Measurements from ENCODE around the gene NADSYN1.
A peak's percentile ranks its signal among the peaks of the same experiment; 100 is the strongest.
"Not testable (repeated sequence)": the region's sequence is repeated elsewhere in the genome, so short reads cannot be mapped to it uniquely, and the experiment has no call there.

NADSYN1 gene

GRCh38 chr11:71453037-71453917 lies at the start of gene NADSYN1:
Gene NADSYN1, plus strand, starts transcription at chr11:71453203. Its CDS starts 94 bp downstream, at chr11:71453297.
- DNase-seq, result peak; percentile 84 to 99

- DNase-seq, result no peak
Observed at GRCh38 chr11:71404209-71404608, 48.8 kb upstream of the NADSYN1 start.

- DNase-seq, result peak in 1 of 2 experiments; percentile 55
Observed at GRCh38 chr11:71406681-71407080, 46.3 kb upstream of the NADSYN1 start.

GRCh38 chr11:71407356-71407755 lies 45.6 kb upstream of the NADSYN1 start:
- no peak for DNase-seq

GRCh38 chr11:71408826-71409225 lies 44.2 kb upstream of the NADSYN1 start:
- DNase-seq, result peak in 1 of 2 experiments; percentile 15

DNA sequence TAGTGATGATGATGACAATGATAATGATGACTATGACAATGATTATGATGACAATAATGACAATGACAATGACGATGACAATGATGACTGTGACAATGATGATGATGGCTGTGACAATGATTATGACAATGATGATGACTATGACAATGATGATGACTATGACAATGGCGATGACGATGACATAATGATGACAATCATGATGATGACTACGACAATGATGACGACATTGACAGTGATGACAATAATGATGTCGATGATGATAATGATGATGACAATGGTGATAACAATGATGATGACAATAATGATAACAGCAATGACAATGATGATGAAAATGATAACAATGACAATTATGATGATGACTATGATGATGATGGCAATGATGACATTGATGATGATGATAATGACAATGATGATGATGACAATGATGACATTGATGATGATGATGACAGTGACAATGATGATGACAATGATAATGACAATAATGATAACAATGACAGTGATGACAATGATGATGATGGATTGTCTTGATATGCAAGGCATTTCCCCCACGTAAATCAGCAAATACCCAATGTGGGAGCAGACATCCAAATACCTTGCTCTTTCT lies 42.5 kb upstream of the NADSYN1 start:
- no peak for DNase-seq

DNA sequence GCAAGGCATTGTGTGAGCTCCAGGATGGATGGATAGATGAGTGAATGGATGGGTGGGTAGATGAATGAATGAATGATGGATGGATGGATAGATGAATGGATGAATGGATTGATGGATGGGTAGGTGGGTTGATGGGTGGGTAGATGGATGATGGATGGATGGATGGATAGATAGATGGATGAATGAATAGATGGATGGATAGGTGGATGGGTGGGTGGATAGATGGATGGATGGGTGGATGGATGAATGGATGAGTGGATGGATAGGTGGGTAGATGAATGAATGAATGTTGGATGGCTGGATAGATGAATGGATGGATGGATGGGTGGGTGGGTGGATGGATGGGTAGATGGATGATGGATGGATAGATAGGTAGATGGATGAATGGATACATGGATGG lies 38.4 kb upstream of the NADSYN1 start:
- no peak for DNase-seq

DNA sequence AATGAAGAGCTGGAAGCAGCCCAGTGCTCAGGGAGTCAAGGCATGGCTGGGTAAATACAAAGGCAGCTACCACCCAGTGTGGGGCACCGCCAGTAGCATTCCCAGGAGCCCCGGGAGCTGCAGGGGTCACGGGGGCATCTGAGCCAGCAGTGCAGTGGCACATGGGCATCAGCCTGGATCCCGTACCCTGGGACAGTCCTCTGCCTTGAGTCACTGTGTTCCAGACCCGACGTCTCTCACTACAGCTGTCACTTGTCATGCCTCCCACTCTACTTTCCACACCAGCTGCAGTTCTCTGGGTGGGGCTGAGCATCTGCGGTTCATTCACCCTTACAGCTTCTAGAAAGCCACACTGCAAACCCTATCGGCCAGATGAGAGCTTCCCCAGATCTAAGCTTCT lies 34.4 kb upstream of the NADSYN1 start:
- no peak for DNase-seq

GRCh38 chr11:71420455-71421241 lies 32.4 kb upstream of the NADSYN1 start:
- DNase-seq, result peak; percentile 62 to 83

GRCh38 chr11:71421392-71421950 lies 31.5 kb upstream of the NADSYN1 start:
- DNase-seq, result no peak

DNA sequence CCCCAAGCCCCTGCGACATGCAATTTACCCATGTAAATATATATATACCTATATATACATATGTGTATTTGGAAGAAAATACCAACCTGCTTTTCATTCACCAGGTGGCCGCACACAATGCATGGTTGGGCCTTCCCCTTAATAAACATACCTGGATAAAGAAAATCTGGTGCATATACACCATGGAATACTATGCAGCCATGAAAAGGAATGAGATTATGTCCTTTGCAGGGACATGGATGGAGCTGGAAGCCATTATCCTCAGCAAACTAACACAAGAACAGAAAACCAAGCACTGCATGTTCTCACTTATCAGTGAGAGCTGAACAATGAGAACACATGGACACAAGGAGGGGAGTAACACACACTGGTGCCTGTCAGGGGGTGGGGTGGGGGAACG lies 30.7 kb upstream of the NADSYN1 start:
- not testable (repeated sequence) for DNase-seq

DNA sequence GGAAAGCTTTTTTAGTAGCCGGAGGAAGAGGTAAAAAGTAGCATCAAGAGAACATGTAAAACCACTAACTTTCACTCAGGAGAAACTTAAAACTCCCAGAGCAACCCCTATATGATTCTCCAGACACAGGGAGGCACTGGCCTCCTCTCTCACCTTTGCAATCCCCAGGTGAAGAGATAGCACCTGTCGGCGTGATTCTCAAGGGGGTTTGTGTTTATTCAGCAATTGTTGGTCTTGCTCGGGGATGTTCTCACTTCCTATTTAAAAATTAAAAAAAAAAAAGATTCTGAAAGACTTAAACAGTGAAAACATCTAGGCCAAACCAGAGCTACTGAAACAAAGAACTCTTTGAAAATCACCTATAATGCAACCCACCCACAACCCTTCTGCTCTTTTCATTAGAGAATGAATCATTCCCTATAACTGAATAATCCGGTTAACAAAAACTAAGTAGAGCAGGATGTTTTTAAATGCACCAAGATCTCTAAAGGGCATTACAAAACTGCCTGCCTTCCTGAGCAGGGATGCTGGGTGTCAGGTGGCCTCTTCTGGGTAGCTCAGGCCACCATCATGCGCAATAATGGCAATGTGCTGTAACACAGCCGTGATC lies 29.7 kb upstream of the NADSYN1 start:
- no peak for DNase-seq

DNA sequence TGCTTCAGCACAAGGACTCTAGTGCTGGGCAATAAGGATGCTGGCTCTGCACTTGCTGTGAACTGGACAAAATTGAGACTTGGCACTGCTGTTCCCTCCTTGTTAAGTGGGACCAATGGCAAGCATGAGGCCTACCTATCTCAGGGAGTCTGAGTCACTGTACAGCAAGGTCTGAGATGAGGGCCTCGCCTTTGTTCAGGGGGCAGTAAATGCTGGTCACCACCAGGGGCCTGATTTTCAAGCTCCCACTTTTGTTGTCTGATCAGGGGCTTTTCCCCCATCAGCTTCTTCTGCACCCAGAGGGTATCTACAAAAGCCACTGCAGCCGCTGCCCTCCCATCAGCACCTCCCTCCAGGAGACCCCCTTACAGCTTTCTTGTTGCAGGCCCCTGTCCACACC lies 27.6 kb upstream of the NADSYN1 start:
- DNase-seq, result peak in 1 of 2 experiments; percentile 72

DNA sequence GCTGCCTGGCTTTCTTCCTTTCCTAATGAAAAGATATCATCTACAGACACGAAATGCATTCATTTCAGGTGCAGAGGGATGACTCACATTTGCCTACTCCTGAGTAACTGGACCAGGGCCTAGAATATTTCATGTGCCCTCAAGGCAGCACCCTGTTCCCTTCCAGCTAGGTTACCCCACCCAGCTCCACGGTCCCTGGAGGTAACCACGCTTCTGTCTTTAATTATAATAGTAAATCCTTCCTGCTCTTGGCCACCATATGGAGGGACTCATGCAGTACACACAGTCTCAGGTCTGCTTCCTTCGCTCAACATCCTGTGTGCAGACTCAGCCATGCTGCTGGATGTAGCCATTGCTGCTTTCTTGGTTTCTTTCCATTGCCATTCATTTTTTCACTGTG lies 27.1 kb upstream of the NADSYN1 start:
- DNase-seq, result peak; percentile 86 to 88

DNA sequence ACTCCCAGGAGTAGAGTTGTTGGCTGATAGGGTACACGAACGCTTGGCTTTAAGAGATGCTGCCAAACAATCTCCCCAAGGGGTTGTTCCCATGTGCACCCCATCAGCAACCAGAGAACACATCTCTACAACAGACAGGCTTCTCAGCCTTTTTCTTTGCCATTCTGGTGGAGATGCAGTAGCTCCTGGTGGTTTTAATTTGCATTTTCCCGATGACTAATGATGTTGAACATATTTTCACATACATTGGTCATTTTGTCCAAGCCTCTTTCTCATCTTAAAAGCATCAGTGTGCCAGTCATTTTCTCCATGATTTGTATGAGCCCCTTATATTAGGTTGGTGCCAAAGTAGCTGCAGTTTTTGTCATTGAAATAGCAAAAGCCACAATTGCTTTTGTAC lies 26.6 kb upstream of the NADSYN1 start:
- peak; percentile 39 to 48 for DNase-seq

- no peak for DNase-seq
Observed at GRCh38 chr11:71428861-71429435, 24.1 kb upstream of the NADSYN1 start.

GRCh38 chr11:71429701-71430100 lies 23.3 kb upstream of the NADSYN1 start:
- no peak for DNase-seq

DNA sequence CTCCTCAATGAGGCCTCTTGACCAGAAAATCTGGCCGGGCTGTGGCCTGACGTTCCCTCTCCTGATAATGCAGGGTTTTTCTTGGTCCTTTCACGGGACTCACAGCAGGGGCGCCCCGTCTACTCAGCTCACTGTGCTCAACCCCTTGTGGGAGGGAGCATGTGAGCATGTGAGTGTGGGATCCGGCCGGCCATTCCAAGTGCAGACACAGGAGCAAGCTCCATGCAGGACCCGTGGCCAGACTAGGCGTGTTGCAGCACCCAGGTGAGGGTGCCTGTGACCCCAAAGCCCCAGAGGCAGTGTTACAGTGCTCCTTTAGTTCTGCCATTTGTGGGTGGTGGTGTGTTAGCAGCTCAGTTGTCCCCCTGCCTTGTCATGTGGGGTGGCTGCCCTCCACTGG lies 22.8 kb upstream of the NADSYN1 start:
- no peak for DNase-seq

- no peak for DNase-seq
Observed at GRCh38 chr11:71431271-71431670, 21.7 kb upstream of the NADSYN1 start.

GRCh38 chr11:71432761-71433647 lies 20.0 kb upstream of the NADSYN1 start:
- DNase-seq, result no peak
